Neural cell (in vitro differentiated cells): ENCODE data around the gene ARMC9. TPM values are rescaled to one million over a fixed set of nuclear protein-coding genes. Genes with fewer than 3 reads are reported as not detected.

ENCODE experiments used
- H2AFZ ChIP-seq: fragments of 200-600, 300-800 bp; sonication (generic), shearing (Covaris generic); 2 replicates; pipeline ENCODE4 v1.6.0; 2014; ENCODE audit warnings: low read depth, mild to moderate bottlenecking, antibody characterized with exemption, low read length, moderate library complexity
- H3F3A ChIP-seq: fragments of 200-600 bp; shearing (Covaris generic); 2 replicates; pipeline ENCODE4 v1.6.1; 2016; ENCODE audit warnings: mild to moderate bottlenecking, moderate library complexity, mixed read lengths, antibody characterized with exemption, low read length; ENCODE audit not compliant: insufficient read depth, poor library complexity, severe bottlenecking
- H3K27ac ChIP-seq: fragments of 200-600, 300-800 bp; sonication (generic), shearing (Covaris generic); 2 replicates; pipeline ENCODE4 v1.5.1; 2014; ENCODE audit warnings: mild to moderate bottlenecking, low read length, moderate library complexity
- H3K27me3 ChIP-seq: fragments of 300-800, 200-600 bp; sonication (generic), shearing (Covaris generic); 2 replicates; pipeline ENCODE4 v1.6.0; 2014; ENCODE audit warnings: mild to moderate bottlenecking, low read depth, low read length, moderate library complexity; ENCODE audit not compliant: insufficient read depth
- H3K36me3 ChIP-seq: fragments of 300-800, 200-600 bp; sonication (generic), shearing (Covaris generic); 2 replicates; pipeline ENCODE4 v1.5.1; 2014; ENCODE audit warnings: mild to moderate bottlenecking, antibody characterized with exemption, low read length, moderate library complexity; ENCODE audit not compliant: insufficient read depth
- H3K4me2 ChIP-seq: fragments of 300-800, 200-600 bp; sonication (generic), shearing (Covaris generic); 2 replicates; pipeline ENCODE4 v1.6.0; 2014; ENCODE audit warnings: mild to moderate bottlenecking, low read length
- H3K4me3 ChIP-seq: fragments of 300-800, 200-600 bp; sonication (generic), shearing (Covaris generic); 2 replicates; pipeline ENCODE4 v1.5.1; 2014; ENCODE audit warnings: mild to moderate bottlenecking, low read length, moderate library complexity
- H3K79me2 ChIP-seq: fragments of 200-600 bp; shearing (Covaris generic); replicated peaks from 2 replicates; pipeline ENCODE4 v1.6.0; 2014; ENCODE audit warnings: mild to moderate bottlenecking, low read length, moderate library complexity; ENCODE audit not compliant: insufficient read depth
- H3K9ac ChIP-seq: fragments of 300-800, 200-600 bp; sonication (generic), shearing (Covaris generic); 2 replicates; pipeline ENCODE4 v1.6.1; 2016; ENCODE audit warnings: mild to moderate bottlenecking, low read length, mixed read lengths
- H3K9me2 ChIP-seq: fragments of 200-600 bp; shearing (Covaris generic); 2 replicates; pipeline ENCODE4 v1.6.1; 2016; ENCODE audit warnings: mild to moderate bottlenecking, low read length, mixed read lengths; ENCODE audit not compliant: insufficient read depth
- H3K9me3 ChIP-seq: fragments of 200-600, 300-800 bp; sonication (generic), shearing (Covaris generic); 2 replicates; pipeline ENCODE4 v1.6.1; 2016; ENCODE audit warnings: mild to moderate bottlenecking, mixed run types, low read length, moderate library complexity, mixed read lengths
- H4K20me1 ChIP-seq: fragments of 200-600 bp; shearing (Covaris generic); 2 replicates; pipeline ENCODE4 v1.6.1; 2016; ENCODE audit warnings: mild to moderate bottlenecking, mixed run types; ENCODE audit not compliant: insufficient read depth
- EP300 ChIP-seq: fragments of 450-650 bp; conservative IDR thresholded peaks from 2 replicates; pipeline ENCODE4 v1.6.1; 2014; ENCODE audit warnings: antibody characterized with exemption, mild to moderate bottlenecking, moderate library complexity; ENCODE audit not compliant: poor library complexity, severe bottlenecking
- EZH2 ChIP-seq: fragments of 200-600, 300-800 bp; shearing (Covaris generic), sonication (generic); IDR thresholded peaks from 2 replicates; pipeline ENCODE4 v1.6.1; 2014; ENCODE audit warnings: antibody characterized with exemption, low read length, borderline replicate concordance, mild to moderate bottlenecking; ENCODE audit not compliant: insufficient read depth, poor library complexity, severe bottlenecking
- MXI1 ChIP-seq: fragments of 450-650 bp; conservative IDR thresholded peaks from 2 replicates; pipeline ENCODE4 v1.6.1; 2014; ENCODE audit warnings: antibody characterized with exemption, mild to moderate bottlenecking; ENCODE audit not compliant: poor library complexity, severe bottlenecking
- POLR2AphosphoS5 ChIP-seq: IDR thresholded peaks from 2 replicates; pipeline ENCODE4 v1.6.1; 2012
- RAD21 ChIP-seq: fragments of 450-650 bp; conservative IDR thresholded peaks from 2 replicates; pipeline ENCODE4 v1.6.1; 2014; ENCODE audit warnings: antibody characterized with exemption, mild to moderate bottlenecking, moderate library complexity
- SMC3 ChIP-seq: fragments of 450-650 bp; conservative IDR thresholded peaks from 2 replicates; pipeline ENCODE4 v1.6.1; 2014; ENCODE audit warnings: antibody characterized with exemption, mild to moderate bottlenecking, moderate library complexity; ENCODE audit not compliant: poor library complexity
- TAF1 ChIP-seq: IDR thresholded peaks from 2 replicates; pipeline ENCODE4 v1.6.1; 2012; ENCODE audit warnings: low read depth
- polyA plus RNA-seq: library from polyadenylated mRNA; depleted of rRNA; stranded (reverse); fragments of >200 nt; gene quantifications from 2 replicates; pipeline ENCODE4 v1.2.3, GENCODE V29; 2014
- TF ChIP-seq, protein P1 (sequence below): fragments of 450-650 bp; IDR thresholded peaks from 2 replicates; pipeline ENCODE4 v1.5.1; 2014; ENCODE audit warnings: antibody characterized with exemption, mild to moderate bottlenecking, moderate library complexity; ENCODE audit not compliant: poor library complexity, severe bottlenecking
- TF ChIP-seq, protein P2 (sequence below): IDR thresholded peaks from 2 replicates; pipeline ENCODE4 v1.6.1; 2012; ENCODE audit warnings: borderline replicate concordance

Gene ARMC9
- polyA plus RNA-seq, 1 donor from 2014 or later = 13.9 TPM

GRCh38 chr2:231244382-231245248 lies 46.2 kb downstream of the ARMC9 start:
- no peaks in the 10 kb centered on the region for H3K79me2 ChIP-seq
- no peak overlapping the region for H3K4me3 ChIP-seq
- TF ChIP-seq, protein P1, sequence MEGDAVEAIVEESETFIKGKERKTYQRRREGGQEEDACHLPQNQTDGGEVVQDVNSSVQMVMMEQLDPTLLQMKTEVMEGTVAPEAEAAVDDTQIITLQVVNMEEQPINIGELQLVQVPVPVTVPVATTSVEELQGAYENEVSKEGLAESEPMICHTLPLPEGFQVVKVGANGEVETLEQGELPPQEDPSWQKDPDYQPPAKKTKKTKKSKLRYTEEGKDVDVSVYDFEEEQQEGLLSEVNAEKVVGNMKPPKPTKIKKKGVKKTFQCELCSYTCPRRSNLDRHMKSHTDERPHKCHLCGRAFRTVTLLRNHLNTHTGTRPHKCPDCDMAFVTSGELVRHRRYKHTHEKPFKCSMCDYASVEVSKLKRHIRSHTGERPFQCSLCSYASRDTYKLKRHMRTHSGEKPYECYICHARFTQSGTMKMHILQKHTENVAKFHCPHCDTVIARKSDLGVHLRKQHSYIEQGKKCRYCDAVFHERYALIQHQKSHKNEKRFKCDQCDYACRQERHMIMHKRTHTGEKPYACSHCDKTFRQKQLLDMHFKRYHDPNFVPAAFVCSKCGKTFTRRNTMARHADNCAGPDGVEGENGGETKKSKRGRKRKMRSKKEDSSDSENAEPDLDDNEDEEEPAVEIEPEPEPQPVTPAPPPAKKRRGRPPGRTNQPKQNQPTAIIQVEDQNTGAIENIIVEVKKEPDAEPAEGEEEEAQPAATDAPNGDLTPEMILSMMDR = no peak
- TF ChIP-seq MXI1 (no peak), EZH2 (no peak), EP300 (no peak), TAF1 (no peak), RAD21 (no peak), POLR2AphosphoS5 (no peak), SMC3 (no peak)
- TF ChIP-seq, protein P2, sequence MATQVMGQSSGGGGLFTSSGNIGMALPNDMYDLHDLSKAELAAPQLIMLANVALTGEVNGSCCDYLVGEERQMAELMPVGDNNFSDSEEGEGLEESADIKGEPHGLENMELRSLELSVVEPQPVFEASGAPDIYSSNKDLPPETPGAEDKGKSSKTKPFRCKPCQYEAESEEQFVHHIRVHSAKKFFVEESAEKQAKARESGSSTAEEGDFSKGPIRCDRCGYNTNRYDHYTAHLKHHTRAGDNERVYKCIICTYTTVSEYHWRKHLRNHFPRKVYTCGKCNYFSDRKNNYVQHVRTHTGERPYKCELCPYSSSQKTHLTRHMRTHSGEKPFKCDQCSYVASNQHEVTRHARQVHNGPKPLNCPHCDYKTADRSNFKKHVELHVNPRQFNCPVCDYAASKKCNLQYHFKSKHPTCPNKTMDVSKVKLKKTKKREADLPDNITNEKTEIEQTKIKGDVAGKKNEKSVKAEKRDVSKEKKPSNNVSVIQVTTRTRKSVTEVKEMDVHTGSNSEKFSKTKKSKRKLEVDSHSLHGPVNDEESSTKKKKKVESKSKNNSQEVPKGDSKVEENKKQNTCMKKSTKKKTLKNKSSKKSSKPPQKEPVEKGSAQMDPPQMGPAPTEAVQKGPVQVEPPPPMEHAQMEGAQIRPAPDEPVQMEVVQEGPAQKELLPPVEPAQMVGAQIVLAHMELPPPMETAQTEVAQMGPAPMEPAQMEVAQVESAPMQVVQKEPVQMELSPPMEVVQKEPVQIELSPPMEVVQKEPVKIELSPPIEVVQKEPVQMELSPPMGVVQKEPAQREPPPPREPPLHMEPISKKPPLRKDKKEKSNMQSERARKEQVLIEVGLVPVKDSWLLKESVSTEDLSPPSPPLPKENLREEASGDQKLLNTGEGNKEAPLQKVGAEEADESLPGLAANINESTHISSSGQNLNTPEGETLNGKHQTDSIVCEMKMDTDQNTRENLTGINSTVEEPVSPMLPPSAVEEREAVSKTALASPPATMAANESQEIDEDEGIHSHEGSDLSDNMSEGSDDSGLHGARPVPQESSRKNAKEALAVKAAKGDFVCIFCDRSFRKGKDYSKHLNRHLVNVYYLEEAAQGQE = no peak
- no peaks in the 10 kb centered on the region for H3F3A ChIP-seq
- no peaks in the 10 kb centered on the region for H3K9me3 ChIP-seq
- no peak overlapping the region for H3K27ac ChIP-seq
- H2AFZ ChIP-seq = no peak overlapping the region
- H3K9ac ChIP-seq = no peak overlapping the region
- H3K27me3 ChIP-seq = no peaks in the 10 kb centered on the region
- no peaks in the 10 kb centered on the region for H4K20me1 ChIP-seq
- no peaks in the 10 kb centered on the region for H3K9me2 ChIP-seq
- H3K4me2 ChIP-seq = no peak overlapping the region
- H3K36me3 ChIP-seq = no peaks in the 10 kb centered on the region

GRCh38 chr2:231245249-231246094 lies 47.0 kb downstream of the ARMC9 start:
- no peaks in the 10 kb centered on the region for H3K27me3 ChIP-seq
- no peak overlapping the region for H3K4me2 ChIP-seq
- H3K27ac ChIP-seq = no peak overlapping the region
- H3K9me2 ChIP-seq = no peaks in the 10 kb centered on the region
- TF ChIP-seq RAD21 (no peak), MXI1 (no peak), EZH2 (no peak), POLR2AphosphoS5 (no peak), TAF1 (no peak), SMC3 (no peak), EP300 (no peak)
- TF ChIP-seq, protein P1 = no peak
- TF ChIP-seq, protein P2 = no peak
- no peak overlapping the region for H3K9ac ChIP-seq
- no peaks in the 10 kb centered on the region for H4K20me1 ChIP-seq
- no peak overlapping the region for H2AFZ ChIP-seq
- no peak overlapping the region for H3K4me3 ChIP-seq
- no peaks in the 10 kb centered on the region for H3K79me2 ChIP-seq
- no peaks in the 10 kb centered on the region for H3K36me3 ChIP-seq
- no peaks in the 10 kb centered on the region for H3F3A ChIP-seq
- no peaks in the 10 kb centered on the region for H3K9me3 ChIP-seq
